ENCODE measurements around the gene FKBP1A. TPM values are rescaled to one million over a fixed set of nuclear protein-coding genes. Genes with fewer than 3 reads are reported as not detected.

FKBP1A gene
- total and polyA plus RNA-seq, 2 of the 4 experiments (the other 2 are of a cell fraction) = 120 to 528 TPM

- Histone ChIP-seq H2AFZ (replicated peaks; ENCODE audit: low read length, poor library complexity) (no peak overlapping the region), H3K9me1 (ENCODE audit: insufficient read depth, low read length) (peaks cover 5% of the 10 kb centered on the region; the same call in 1 of the 2 replicates), H3K4me1 (ENCODE audit: control insufficient read depth, insufficient read depth, low read length) (peaks cover 6% of the 10 kb centered on the region), H3K23ac (ENCODE audit: low read depth, low read length) (no peak overlapping the region), H3K56ac (ENCODE audit: extremely low read depth, insufficient read depth, low read length) (no peak overlapping the region), H4K20me1 (ENCODE audit: insufficient read depth, low read length) (no peaks in the 10 kb centered on the region), H3K9me3 (ENCODE audit: control insufficient read depth, insufficient read depth, low read length) (no peaks in the 10 kb centered on the region; the same call in 1 of the 2 replicates), H3K4me2 (ENCODE audit: low read depth, low read length) (no peak overlapping the region), H3K27me3 (ENCODE audit: control insufficient read depth, insufficient read depth, low read length) (no peaks in the 10 kb centered on the region), H4K5ac (ENCODE audit: low read depth, low read length) (no peak overlapping the region), H3K4ac (ENCODE audit: low read depth, low read length) (no peak overlapping the region), H3K36me3 (ENCODE audit: control insufficient read depth, insufficient read depth, low read length) (no peaks in the 10 kb centered on the region), H2BK15ac (ENCODE audit: low read depth, low read length) (no peak overlapping the region), H2BK120ac (ENCODE audit: low read depth, low read length) (no peak overlapping the region), H2AK5ac (ENCODE audit: low read depth, low read length) (no peak overlapping the region), H2BK20ac (ENCODE audit: low read depth, low read length) (no peak overlapping the region), H2AK9ac (replicated peaks; ENCODE audit: low read depth, low read length, poor library complexity) (no peak overlapping the region), H2BK5ac (ENCODE audit: low read depth, low read length, poor library complexity, severe bottlenecking) (no peak overlapping the region), H4K91ac (ENCODE audit: insufficient read depth, low read depth, low read length) (no peak overlapping the region), H3K18ac (ENCODE audit: low read depth, low read length) (no peak overlapping the region), H4K8ac (ENCODE audit: low read depth in 2 of 2, low read length in 2 of 2) (no peak overlapping the region), H3K79me1 (ENCODE audit: low read depth in 1 of 2, low read length in 2 of 2) (no peaks in the 10 kb centered on the region), H3K14ac (replicated peaks; ENCODE audit: low read depth, low read length) (no peak overlapping the region), H3K4me3 (ENCODE audit: insufficient read depth, low read depth, low read length) (no peak overlapping the region), H3K9ac (ENCODE audit: low read depth, low read length) (no peak overlapping the region), H3K27ac (ENCODE audit: insufficient read depth, low read length) (no peak overlapping the region)
- in situ Hi-C loops (cut with MboI; ENCODE audit: low sequenced_read_pairs) (no loop called here), intact Hi-C loops (cut with micrococcal nuclease) (no loop called here), dilution Hi-C loops (cut with HindIII; ENCODE audit: low sequenced_read_pairs, unreplicated experiment) (no loop called here)
- no CpG with 5 or more reads among the region's 1 CpG for WGBS, 2 experiments (ENCODE audit: extremely low coverage in 2 of 2, insufficient read length in 1 of 2)
- ATAC-seq (ENCODE audit: low read depth) = no peak
- DNase-seq = no peak
- CTCF ChIA-PET = no interaction called here
- POLR2A ChIA-PET (ENCODE audit: unreplicated experiment) = no interaction called here
- TF ChIP-seq RAD21 (IDR thresholded peaks at IDR 0.05; ENCODE audit: low read length) (no peak), SMC3 (IDR thresholded peaks at IDR 0.05; ENCODE audit: low read depth, low read length) (no peak), MXI1 (IDR thresholded peaks at IDR 0.05; ENCODE audit: borderline replicate concordance, low read depth, low read length) (no peak), ELK1 (IDR thresholded peaks at IDR 0.05; ENCODE audit: borderline replicate concordance, low read depth, low read length) (no peak), MAFK (IDR thresholded peaks at IDR 0.05; ENCODE audit: low read depth, low read length) (no peak), RFX5 (IDR thresholded peaks at IDR 0.05; ENCODE audit: low read depth, low read length) (no peak), POLR2A (IDR thresholded peaks at IDR 0.05; ENCODE audit: low read depth, low read length) (no peak), NFE2L2 (IDR thresholded peaks at IDR 0.05; ENCODE audit: low read depth, low read length) (no peak)
- BruUV-seq (replicated peaks) = no TSS peak
Observed at GRCh38 chr20:1403624-1404023, 10.8 kb upstream of the FKBP1A start.
